ENCODE results near the gene EIF2A. TPM values are rescaled to one million over a fixed set of nuclear protein-coding genes. Genes with fewer than 3 reads are reported as not detected.
A peak's percentile ranks its signal among the peaks of the same experiment; 100 is the strongest.

Gene EIF2A
- total and polyA plus RNA-seq, 9 of the 15 experiments (the other 6 are each of a cell fraction or from before 2014, with no cell fraction given) = 106 to 192 (median 168) TPM

DNA sequence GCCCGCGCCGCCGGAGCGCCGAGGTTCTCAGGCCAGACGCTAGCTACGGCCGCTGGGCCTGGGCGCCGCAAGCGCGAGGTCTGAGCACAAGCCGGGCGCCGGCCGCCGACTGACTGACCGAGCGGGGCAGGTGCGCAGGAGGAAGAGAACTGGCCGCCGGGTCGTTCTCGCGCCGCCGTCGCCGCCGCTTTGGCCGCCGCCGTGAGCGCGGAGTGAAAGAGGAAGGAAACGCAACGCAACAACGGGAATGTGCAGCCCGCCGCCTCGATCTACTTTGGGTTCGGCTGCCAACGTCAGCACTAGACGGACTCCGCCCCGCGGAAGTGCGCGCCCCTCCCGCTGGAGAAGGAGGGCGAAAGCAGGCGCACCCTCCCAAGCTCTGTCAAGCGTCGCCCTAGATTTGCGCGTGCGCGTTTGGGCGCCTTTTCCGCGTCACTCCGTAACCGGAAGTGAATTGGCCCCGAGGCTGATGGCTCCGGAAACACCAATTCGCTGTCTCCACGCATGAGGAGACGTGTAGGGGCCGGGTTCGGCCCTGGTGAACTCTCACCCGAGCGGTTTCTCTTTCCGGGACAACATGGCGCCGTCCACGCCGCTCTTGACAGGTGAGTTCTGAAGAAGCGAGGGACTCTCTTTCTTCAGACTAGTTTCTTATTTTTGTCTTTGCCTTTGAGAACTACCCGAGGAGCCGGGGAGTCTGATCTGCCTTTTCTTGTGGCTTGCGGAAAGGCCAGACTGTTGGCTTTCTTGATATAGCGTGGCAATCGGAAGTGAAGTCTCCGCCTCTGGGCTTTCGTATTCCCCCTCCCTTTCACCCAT, at the start of gene EIF2A, which contains the start of gene SERP1 (continued):
- peak; percentile 91 for TF ChIP-seq TBP (optimal IDR thresholded peaks at IDR 0.05; ENCODE audit: low read depth, low read length)
- peak; percentile 53; the same call in 1 of the 2 replicates for TF ChIP-seq JUN (IDR thresholded peaks at IDR 0.05; ENCODE audit: borderline replicate concordance, low read depth, low read length)
- 0 out of 2 replicates have a peak, but pooled peaks have one; percentile 22 for TF ChIP-seq JUN (CRISPR knock-in tag; IDR thresholded peaks at IDR 0.05; ENCODE audit: borderline replicate concordance)
- TF ChIP-seq, protein P1, sequence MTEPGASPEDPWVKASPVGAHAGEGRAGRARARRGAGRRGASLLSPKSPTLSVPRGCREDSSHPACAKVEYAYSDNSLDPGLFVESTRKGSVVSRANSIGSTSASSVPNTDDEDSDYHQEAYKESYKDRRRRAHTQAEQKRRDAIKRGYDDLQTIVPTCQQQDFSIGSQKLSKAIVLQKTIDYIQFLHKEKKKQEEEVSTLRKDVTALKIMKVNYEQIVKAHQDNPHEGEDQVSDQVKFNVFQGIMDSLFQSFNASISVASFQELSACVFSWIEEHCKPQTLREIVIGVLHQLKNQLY (CRISPR knock-in tag; conservative IDR thresholded peaks at IDR 0.05) = no peak
- no peak for TF ChIP-seq ZNF324 (CRISPR knock-in tag; IDR thresholded peaks at IDR 0.05)
- TF ChIP-seq, protein P2, sequence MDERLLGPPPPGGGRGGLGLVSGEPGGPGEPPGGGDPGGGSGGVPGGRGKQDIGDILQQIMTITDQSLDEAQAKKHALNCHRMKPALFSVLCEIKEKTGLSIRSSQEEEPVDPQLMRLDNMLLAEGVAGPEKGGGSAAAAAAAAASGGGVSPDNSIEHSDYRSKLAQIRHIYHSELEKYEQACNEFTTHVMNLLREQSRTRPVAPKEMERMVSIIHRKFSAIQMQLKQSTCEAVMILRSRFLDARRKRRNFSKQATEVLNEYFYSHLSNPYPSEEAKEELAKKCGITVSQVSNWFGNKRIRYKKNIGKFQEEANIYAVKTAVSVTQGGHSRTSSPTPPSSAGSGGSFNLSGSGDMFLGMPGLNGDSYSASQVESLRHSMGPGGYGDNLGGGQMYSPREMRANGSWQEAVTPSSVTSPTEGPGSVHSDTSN (CRISPR knock-in tag; IDR thresholded peaks at IDR 0.05; ENCODE audit: low read depth) = no peak
- TF ChIP-seq, protein P2 (tag; conservative IDR thresholded peaks at IDR 0.05; ENCODE audit: low read depth) = peak; percentile 95; the same call in 1 of the 2 replicates
- TF ChIP-seq, protein P3, sequence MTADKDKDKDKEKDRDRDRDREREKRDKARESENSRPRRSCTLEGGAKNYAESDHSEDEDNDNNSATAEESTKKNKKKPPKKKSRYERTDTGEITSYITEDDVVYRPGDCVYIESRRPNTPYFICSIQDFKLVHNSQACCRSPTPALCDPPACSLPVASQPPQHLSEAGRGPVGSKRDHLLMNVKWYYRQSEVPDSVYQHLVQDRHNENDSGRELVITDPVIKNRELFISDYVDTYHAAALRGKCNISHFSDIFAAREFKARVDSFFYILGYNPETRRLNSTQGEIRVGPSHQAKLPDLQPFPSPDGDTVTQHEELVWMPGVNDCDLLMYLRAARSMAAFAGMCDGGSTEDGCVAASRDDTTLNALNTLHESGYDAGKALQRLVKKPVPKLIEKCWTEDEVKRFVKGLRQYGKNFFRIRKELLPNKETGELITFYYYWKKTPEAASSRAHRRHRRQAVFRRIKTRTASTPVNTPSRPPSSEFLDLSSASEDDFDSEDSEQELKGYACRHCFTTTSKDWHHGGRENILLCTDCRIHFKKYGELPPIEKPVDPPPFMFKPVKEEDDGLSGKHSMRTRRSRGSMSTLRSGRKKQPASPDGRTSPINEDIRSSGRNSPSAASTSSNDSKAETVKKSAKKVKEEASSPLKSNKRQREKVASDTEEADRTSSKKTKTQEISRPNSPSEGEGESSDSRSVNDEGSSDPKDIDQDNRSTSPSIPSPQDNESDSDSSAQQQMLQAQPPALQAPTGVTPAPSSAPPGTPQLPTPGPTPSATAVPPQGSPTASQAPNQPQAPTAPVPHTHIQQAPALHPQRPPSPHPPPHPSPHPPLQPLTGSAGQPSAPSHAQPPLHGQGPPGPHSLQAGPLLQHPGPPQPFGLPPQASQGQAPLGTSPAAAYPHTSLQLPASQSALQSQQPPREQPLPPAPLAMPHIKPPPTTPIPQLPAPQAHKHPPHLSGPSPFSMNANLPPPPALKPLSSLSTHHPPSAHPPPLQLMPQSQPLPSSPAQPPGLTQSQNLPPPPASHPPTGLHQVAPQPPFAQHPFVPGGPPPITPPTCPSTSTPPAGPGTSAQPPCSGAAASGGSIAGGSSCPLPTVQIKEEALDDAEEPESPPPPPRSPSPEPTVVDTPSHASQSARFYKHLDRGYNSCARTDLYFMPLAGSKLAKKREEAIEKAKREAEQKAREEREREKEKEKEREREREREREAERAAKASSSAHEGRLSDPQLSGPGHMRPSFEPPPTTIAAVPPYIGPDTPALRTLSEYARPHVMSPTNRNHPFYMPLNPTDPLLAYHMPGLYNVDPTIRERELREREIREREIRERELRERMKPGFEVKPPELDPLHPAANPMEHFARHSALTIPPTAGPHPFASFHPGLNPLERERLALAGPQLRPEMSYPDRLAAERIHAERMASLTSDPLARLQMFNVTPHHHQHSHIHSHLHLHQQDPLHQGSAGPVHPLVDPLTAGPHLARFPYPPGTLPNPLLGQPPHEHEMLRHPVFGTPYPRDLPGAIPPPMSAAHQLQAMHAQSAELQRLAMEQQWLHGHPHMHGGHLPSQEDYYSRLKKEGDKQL (CRISPR knock-in tag; IDR thresholded peaks at IDR 0.05; ENCODE audit: borderline replicate concordance) = no peak
- TF ChIP-seq ASH1L (IDR thresholded peaks at IDR 0.05; ENCODE audit: borderline replicate concordance, low read depth, partially characterized antibody) = peak; percentile 78
- TF ChIP-seq, protein P4, sequence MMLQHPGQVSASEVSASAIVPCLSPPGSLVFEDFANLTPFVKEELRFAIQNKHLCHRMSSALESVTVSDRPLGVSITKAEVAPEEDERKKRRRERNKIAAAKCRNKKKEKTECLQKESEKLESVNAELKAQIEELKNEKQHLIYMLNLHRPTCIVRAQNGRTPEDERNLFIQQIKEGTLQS (IDR thresholded peaks at IDR 0.05) = no peak
- TF ChIP-seq, protein P4 (CRISPR knock-in tag; conservative IDR thresholded peaks at IDR 0.05) = no peak
- no peak for TF ChIP-seq SMARCE1 (IDR thresholded peaks at IDR 0.05)
- TF ChIP-seq FOXP1 (CRISPR knock-in tag; IDR thresholded peaks at IDR 0.05) = peak; percentile 91; the same call in 1 of the 2 replicates
- peak; percentile 93 for TF ChIP-seq KDM5B (IDR thresholded peaks at IDR 0.05; ENCODE audit: insufficient replicate concordance, low read depth, low read length)
- peak; percentile 89; the same call in 1 of the 2 replicates for TF ChIP-seq ZNF830 (CRISPR knock-in tag; IDR thresholded peaks at IDR 0.05)
- peak; percentile 99 for TF ChIP-seq GABPA (tag; conservative IDR thresholded peaks at IDR 0.05; ENCODE audit: low read depth)
- TF ChIP-seq ELF4 (CRISPR knock-in tag; IDR thresholded peaks at IDR 0.05) = no peak
